ENCODE measurements around the gene RDM1. TPM values are rescaled to one million over a fixed set of nuclear protein-coding genes. Genes with fewer than 3 reads are reported as not detected.

Gene RDM1
- total RNA-seq, 2 experiments from 2014 or later = 4.4 to 6.5 TPM

GRCh38 chr17:35878361-35878760 is 52.2 kb downstream of the RDM1 start:
- Mint-ChIP-seq H3K9me3 (ENCODE audit: low read depth) (no peaks in the 10 kb centered on the region), H3K27ac (peak overlapping the region; percentile 24), H3K36me3 (ENCODE audit: low read depth) (no peaks in the 10 kb centered on the region), H3K27me3 (no peaks in the 10 kb centered on the region), H3K4me1 (peaks cover 29% of the 10 kb centered on the region), H3K4me3 (no peak overlapping the region)
- CTCF ChIA-PET = interaction anchor here (1.4 to 2.1 kb wide), 2 partner anchors 10 to 41 kb away, joined by 3 to 5 read pairs; no protein-coding TSS in a partner anchor
- no peak for ATAC-seq
- intact Hi-C loops (cut with DNase I, micrococcal nuclease) = no loop called here
- no peak for DNase-seq
- POLR2A ChIA-PET = no interaction called here

DNA sequence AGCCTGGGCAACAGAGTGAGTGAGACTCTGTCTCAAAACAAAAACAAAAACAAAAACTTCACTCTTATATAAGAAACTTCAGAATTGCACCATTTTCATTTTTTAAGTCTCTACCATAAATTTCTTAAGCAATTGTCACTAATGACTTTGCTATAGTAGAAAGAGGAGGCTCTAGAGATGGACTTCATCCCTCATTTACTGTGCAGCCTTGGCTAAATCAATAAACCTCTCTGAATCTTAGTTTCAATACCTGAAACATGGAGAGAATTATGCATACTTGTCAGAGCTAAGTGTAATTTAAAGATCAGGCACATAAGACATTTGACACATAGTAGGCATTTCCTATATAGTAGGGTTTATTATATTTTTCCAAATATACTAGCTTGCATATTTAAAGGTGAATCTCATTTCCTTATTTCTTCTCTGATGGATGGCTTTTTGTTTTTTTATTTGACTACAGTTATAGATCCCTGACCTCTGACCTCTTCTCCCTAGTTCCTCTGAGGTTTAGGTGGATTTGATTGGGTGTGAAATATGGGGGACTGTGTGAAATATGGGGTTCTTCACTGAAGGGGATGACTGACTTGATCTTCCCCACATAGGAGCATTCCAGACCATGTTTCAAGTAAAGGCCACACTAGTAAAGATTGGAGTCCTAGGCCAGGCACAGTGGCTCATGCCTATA is 53.1 kb downstream of the RDM1 start:
- POLR2A ChIA-PET = no interaction called here

DNA sequence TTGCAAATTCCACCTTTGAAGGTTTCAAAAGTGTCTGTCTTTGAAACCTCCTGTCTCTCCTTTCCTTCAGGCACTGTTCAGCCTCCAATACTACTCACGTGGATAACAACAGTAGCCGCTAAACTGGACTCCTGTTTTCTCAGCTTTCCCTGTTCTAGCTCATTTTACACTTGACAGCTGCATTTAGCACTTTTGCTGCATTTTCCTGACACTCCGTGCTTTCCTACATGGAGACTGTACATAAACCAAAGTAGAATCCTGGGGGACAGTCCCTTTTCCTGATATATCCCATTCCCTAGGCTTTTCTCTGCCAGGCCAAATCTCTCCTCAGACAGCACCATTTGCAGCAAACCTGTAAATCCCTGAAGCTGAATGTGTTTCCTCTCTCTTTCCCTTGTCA is 54.0 kb downstream of the RDM1 start:
- no peak for DNase-seq
- intact Hi-C loops (cut with DNase I, micrococcal nuclease) = no loop called here
- Mint-ChIP-seq H3K27me3 (no peaks in the 10 kb centered on the region), H3K27ac (no peak overlapping the region), H3K4me3 (no peak overlapping the region), H3K4me1 (peaks cover 33% of the 10 kb centered on the region), H3K36me3 (ENCODE audit: low read depth) (no peaks in the 10 kb centered on the region), H3K9me3 (ENCODE audit: low read depth) (no peaks in the 10 kb centered on the region)
- no peak for ATAC-seq
- CTCF ChIA-PET = interaction anchor here (0.7 to 1.5 kb wide), 6 partner anchors 15 to 144 kb away, joined by 3 to 4 read pairs (median 3); no protein-coding TSS in a partner anchor
- POLR2A ChIA-PET = no interaction called here

More for the DNA sequence above, 53.1 kb downstream of the RDM1 start:
- peaks cover 29% of the 10 kb centered on the region for H3K4me1 Mint-ChIP-seq
- intact Hi-C loops (cut with DNase I, micrococcal nuclease) = no loop called here
- no peak overlapping the region for H3K4me3 Mint-ChIP-seq
- H3K9me3 Mint-ChIP-seq (ENCODE audit: low read depth) = no peaks in the 10 kb centered on the region
- no peaks in the 10 kb centered on the region for H3K27me3 Mint-ChIP-seq
- CTCF ChIA-PET = interaction anchor here (0.9 to 2.1 kb wide), 3 partner anchors 11 to 96 kb away, joined by 3 to 5 read pairs (median 3); no protein-coding TSS in a partner anchor
- no peak overlapping the region for H3K27ac Mint-ChIP-seq
- ATAC-seq = no peak
- DNase-seq = no peak
- no peaks in the 10 kb centered on the region for H3K36me3 Mint-ChIP-seq (ENCODE audit: low read depth)

GRCh38 chr17:35875800-35876139 is 54.8 kb downstream of the RDM1 start:
- no peak for ATAC-seq
- H3K4me1 Mint-ChIP-seq = peaks cover 37% of the 10 kb centered on the region
- DNase-seq = no peak
- peak overlapping the region; percentile 21 for H3K27ac Mint-ChIP-seq
- H3K27me3 Mint-ChIP-seq = no peaks in the 10 kb centered on the region
- ChIA-PET CTCF (interaction anchor here (0.7 to 1.2 kb wide), 7 partner anchors 14 to 273 kb away, joined by 3 to 4 read pairs (median 4); no protein-coding TSS in a partner anchor), POLR2A (interaction anchor here (0.6 kb wide), 2 partner anchors 15 to 35 kb away, joined by 4 to 13 read pairs; no protein-coding TSS in a partner anchor)
- no peak overlapping the region for H3K4me3 Mint-ChIP-seq
- H3K36me3 Mint-ChIP-seq (ENCODE audit: low read depth) = no peaks in the 10 kb centered on the region
- H3K9me3 Mint-ChIP-seq (ENCODE audit: low read depth) = no peaks in the 10 kb centered on the region
- intact Hi-C loops (cut with DNase I, micrococcal nuclease) = no loop called here

DNA sequence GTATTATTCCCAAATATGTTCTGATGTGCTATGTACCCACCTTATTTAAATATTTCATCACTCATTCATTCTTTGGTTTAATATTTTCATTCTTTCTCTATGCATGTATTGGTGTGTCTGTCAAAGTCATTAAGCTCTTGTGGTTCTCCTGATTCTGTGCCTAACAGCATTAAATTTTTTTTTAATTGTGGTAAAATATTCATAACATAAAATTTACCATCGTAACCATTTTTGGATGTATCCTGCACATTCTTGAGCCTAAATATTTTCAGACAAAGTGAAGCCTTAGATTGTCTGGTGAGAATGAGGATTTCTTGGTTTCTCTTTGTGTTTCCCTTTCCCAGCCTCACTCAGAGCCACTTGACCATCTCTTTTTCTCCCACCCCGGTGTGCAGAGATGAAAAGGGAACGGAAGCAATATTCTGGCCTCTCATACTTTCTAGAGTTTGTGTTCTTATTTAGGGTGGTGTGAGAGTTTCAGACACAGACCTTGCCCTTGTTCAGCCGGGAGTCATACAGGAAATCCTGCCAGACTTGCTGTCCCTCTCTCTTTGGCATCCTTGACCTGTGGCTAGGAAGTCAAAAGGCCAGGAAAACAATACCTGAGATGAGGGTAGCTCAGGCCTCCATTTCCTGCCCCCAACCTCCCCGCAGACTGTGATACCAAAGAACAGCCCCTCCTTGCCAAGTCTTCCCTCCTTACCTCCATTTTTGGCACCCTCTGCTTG is 55.3 kb downstream of the RDM1 start:
- Mint-ChIP-seq H3K27ac (peak overlapping the region; percentile 21), H3K27me3 (no peaks in the 10 kb centered on the region), H3K9me3 (ENCODE audit: low read depth) (no peaks in the 10 kb centered on the region), H3K4me1 (peaks cover 31% of the 10 kb centered on the region), H3K4me3 (no peak overlapping the region), H3K36me3 (ENCODE audit: low read depth) (no peaks in the 10 kb centered on the region)
- no peak for ATAC-seq
- DNase-seq = no peak
- intact Hi-C loops (cut with DNase I, micrococcal nuclease) = no loop called here
- ChIA-PET CTCF (interaction anchor here (0.9 to 1.2 kb wide), 6 partner anchors 14 to 272 kb away, joined by 3 to 4 read pairs (median 4); no protein-coding TSS in a partner anchor), POLR2A (interaction anchor here (0.6 kb wide), 2 partner anchors 16 to 34 kb away, joined by 4 to 13 read pairs; no protein-coding TSS in a partner anchor)

DNA sequence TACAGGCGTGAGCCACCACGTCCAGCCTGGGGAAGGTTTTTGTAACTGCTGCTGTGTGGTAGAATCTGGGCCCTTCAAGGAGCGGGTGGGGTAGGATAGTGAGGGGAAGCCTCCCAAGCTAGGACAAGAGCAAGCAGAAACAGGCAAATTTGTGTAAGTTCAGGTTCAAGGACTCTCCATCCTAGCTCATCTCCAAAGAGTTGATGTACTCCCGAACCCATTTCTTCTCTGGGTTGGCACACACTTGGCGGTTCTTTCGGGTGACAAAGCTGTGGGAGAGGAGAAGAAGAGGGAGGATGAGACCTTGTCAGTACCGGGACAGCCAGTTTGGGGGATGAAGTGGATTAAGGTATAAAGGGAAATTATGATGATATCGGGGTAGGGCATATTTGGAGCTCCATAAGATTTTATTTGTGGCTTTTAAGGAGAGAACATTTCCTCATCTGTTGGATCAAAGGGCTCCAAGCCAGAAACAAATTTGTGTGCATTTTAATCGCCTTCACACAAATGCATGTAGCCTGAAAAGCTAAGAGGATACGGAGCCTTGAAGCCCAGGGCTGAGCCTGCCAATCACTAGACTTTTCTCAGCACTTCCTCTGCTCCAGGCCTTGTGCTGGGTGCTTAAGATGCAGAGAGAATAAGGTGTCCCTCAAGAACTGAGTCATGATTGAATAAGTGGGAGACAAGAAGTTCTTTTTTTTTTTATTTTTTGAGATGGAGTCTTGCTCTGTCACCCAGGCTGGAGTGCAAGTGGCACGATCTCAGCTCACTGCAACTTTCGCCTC is 58.2 kb downstream of the RDM1 start:
- Mint-ChIP-seq H3K9me3 (ENCODE audit: low read depth) (no peaks in the 10 kb centered on the region), H3K27me3 (no peaks in the 10 kb centered on the region), H3K27ac (no peak overlapping the region), H3K36me3 (ENCODE audit: low read depth) (no peaks in the 10 kb centered on the region), H3K4me1 (peaks cover 18% of the 10 kb centered on the region), H3K4me3 (no peak overlapping the region)
- POLR2A ChIA-PET = no interaction called here
- intact Hi-C loops (cut with DNase I, micrococcal nuclease) = no loop called here
- DNase-seq (no peak), ATAC-seq (no peak)
- CTCF ChIA-PET = interaction anchor here (1.3 to 1.9 kb wide), 5 partner anchors 11 to 276 kb away, joined by 3 to 5 read pairs (median 3); no protein-coding TSS in a partner anchor

DNA sequence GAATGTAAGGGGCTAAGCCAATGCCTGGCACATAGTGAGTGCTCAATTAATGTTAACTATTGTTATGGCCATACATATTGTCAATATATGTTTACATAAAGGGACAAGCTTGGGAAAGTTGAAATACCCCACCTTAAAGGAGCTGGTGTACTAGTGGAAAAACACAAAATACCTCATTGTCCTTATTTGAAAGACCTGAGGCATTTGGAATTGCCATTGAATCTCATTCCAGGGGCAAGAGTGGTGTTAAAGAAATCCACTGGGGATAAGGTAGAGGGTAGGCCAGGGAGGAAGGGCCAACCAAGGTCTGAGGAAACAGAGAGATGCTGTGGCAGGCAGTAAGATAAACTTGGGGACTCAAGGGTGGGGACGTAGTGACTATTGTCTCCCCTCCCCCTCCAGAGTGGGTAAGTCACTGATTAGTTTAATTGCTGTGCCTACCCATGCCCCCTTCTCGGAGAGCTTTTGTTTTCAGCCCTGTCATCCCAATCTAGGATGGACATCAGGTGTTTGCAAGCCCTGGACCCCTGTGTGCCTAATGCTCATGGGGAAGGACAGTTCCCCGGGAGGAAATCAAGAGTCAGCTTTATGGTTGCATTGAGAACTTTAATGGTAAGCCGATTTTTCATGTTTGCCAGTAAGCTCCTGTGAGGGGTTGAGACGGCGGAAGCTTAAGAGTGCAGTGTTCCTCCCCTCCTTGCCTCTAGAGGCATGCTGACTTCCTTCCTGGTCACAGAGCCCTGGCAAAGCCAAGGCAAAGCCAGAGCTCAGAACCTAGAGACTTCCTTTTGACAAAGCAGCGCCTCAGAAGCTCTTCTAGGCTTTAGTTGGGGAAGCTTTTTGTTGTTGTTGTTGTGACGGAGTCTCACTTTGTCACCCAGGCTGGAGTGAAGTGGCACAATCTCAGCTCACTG is 59.4 kb downstream of the RDM1 start:
- CTCF ChIA-PET = interaction anchor here (0.5 to 1.8 kb wide), 10 partner anchors 10 to 172 kb away, joined by 3 to 5 read pairs (median 3); partner anchors contain the start of gene RDM1
- Mint-ChIP-seq H3K9me3 (ENCODE audit: low read depth) (no peaks in the 10 kb centered on the region), H3K4me3 (no peak overlapping the region), H3K36me3 (ENCODE audit: low read depth) (no peaks in the 10 kb centered on the region), H3K4me1 (peaks cover 19% of the 10 kb centered on the region), H3K27ac (no peak overlapping the region), H3K27me3 (no peaks in the 10 kb centered on the region)
- DNase-seq (peak; percentile 46), ATAC-seq (peak; percentile 90)
- intact Hi-C loops (cut with DNase I, micrococcal nuclease) = no loop called here
- POLR2A ChIA-PET = interaction anchor here (0.6 kb wide), 2 partner anchors 59 to 203 kb away, joined by 3 read pairs; partner anchors contain the start of gene RDM1

DNA sequence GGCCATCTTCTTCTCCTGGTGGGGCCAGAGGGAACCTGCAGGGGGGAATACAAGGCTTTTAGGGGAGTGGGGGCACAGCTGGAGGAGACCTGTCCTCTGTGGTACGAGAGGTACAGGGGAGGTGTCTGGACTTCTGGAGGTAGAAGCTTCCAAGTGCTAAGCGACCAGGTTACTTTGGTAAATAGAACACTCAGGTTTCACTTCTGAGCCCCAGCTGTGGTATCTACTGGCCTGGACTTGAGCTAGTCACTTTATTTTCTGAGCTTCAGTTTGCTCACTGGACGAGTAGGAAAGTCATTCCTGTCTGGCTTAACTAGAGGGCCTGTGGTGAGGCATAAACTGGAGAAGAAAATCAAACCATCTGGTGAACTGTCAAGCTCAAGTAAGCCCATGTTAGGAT is 61.8 kb downstream of the RDM1 start, which contains the start of gene HEATR9:
Gene HEATR9 (minus strand): TSS at position 155 of the 400 bp plus-strand sequence. CDS start 149 bp downstream, at position 6.
- Mint-ChIP-seq H3K36me3 (ENCODE audit: low read depth) (peaks cover 3% of the 10 kb centered on the region), H3K9me3 (ENCODE audit: low read depth) (no peaks in the 10 kb centered on the region), H3K27me3 (no peaks in the 10 kb centered on the region), H3K4me3 (no peak within 1 kb of the TSS), H3K27ac (no peak within 1 kb of the TSS), H3K4me1 (peaks cover 23% of the 10 kb centered on the region)
- ATAC-seq = no peak
- intact Hi-C loops (cut with DNase I, micrococcal nuclease) = no loop called here
- POLR2A ChIA-PET = no interaction called here
- no peak for DNase-seq
- CTCF ChIA-PET = interaction anchor here (0.6 to 1.0 kb wide), 2 partner anchors 21 to 770 kb away, joined by 3 read pairs; no protein-coding TSS in a partner anchor

Data from activated CD4-positive, alpha-beta T cell treated with anti-CD3 and anti-CD28 coated beads for 36 hours (primary cell).